Activated CD8-positive, alpha-beta memory T cell treated with anti-CD3 and anti-CD28 coated beads, Interleukin-2, amount 10 ng/mL, durations not matched to agents 7 days and 5 days (primary cell): ENCODE data around the gene FBN3. TPM values are rescaled to one million over a fixed set of nuclear protein-coding genes. Genes with fewer than 3 reads are reported as not detected.
A peak's percentile ranks its signal among the peaks of the same experiment; 100 is the strongest.
"Not testable (repeated sequence)": the region's sequence is repeated elsewhere in the genome, so short reads cannot be mapped to it uniquely, and the experiment has no call there.

Experiments used
- ATAC-seq: fragments of 150-1000 bp; cut with Tn5 transposase; one replicate; pipeline ENCODE4 v1.10.0; 2021; ENCODE audit warnings: moderate library complexity
- CTCF ChIA-PET: fragments of 350-600 bp; sonication (Branson Sonifier 250); formaldehyde crosslinking; loops from one replicate; lab custom pipeline; 2021; ENCODE audit warnings: antibody characterized with exemption; lab: Charles Lee
- DNase-seq: peaks from one replicate; pipeline ENCODE4 v3.0.0-alpha.2; 2020
- H3K27ac Mint-ChIP-seq: one replicate; pipeline ENCODE4 v1.8.0; 2021; ENCODE audit warnings: mild to moderate bottlenecking, mixed read lengths
- H3K27me3 Mint-ChIP-seq: one replicate; pipeline ENCODE4 v1.8.0; 2021; ENCODE audit warnings: mixed read lengths
- H3K36me3 Mint-ChIP-seq: one replicate; pipeline ENCODE4 v1.8.0; 2021; ENCODE audit warnings: mild to moderate bottlenecking, mixed read lengths
- H3K4me1 Mint-ChIP-seq: one replicate; pipeline ENCODE4 v1.8.0; 2021; ENCODE audit warnings: mixed read lengths
- H3K4me3 Mint-ChIP-seq: one replicate; pipeline ENCODE4 v1.8.0; 2021; ENCODE audit warnings: mild to moderate bottlenecking, moderate library complexity, mixed read lengths
- H3K9me3 Mint-ChIP-seq: one replicate; pipeline ENCODE4 v1.8.0; 2022; ENCODE audit warnings: low read depth, mixed read lengths
- total RNA-seq, 2 experiments: library from RNA; stranded (reverse); gene quantifications; one replicate each; pipeline ENCODE4 v1.2.3, GENCODE V29; 2021

FBN3 gene
- total RNA-seq, 2 experiments from 2014 or later: 0.06 TPM; not detected in 1

- no peak overlapping the region for H3K4me3 Mint-ChIP-seq
- no peak overlapping the region for H3K27ac Mint-ChIP-seq
- peaks cover 12% of the 10 kb centered on the region for H3K27me3 Mint-ChIP-seq
- no peaks in the 10 kb centered on the region for H3K4me1 Mint-ChIP-seq
- ATAC-seq (no peak), DNase-seq (no peak)
- H3K9me3 Mint-ChIP-seq: no peaks in the 10 kb centered on the region
- H3K36me3 Mint-ChIP-seq: no peaks in the 10 kb centered on the region
- CTCF ChIA-PET: no interaction called here
Measured at GRCh38 chr19:8038815-8039214, 110.6 kb downstream of the FBN3 start.

- no peaks in the 10 kb centered on the region for H3K4me1 Mint-ChIP-seq
- H3K4me3 Mint-ChIP-seq: no peak overlapping the region
- H3K27ac Mint-ChIP-seq: no peak overlapping the region
- H3K36me3 Mint-ChIP-seq: no peaks in the 10 kb centered on the region
- H3K27me3 Mint-ChIP-seq: peaks cover 17% of the 10 kb centered on the region
- DNase-seq (no peak), ATAC-seq (no peak)
- H3K9me3 Mint-ChIP-seq: no peaks in the 10 kb centered on the region
- CTCF ChIA-PET: no interaction called here
Measured at GRCh38 chr19:8036434-8037099, 112.8 kb downstream of the FBN3 start.

DNA sequence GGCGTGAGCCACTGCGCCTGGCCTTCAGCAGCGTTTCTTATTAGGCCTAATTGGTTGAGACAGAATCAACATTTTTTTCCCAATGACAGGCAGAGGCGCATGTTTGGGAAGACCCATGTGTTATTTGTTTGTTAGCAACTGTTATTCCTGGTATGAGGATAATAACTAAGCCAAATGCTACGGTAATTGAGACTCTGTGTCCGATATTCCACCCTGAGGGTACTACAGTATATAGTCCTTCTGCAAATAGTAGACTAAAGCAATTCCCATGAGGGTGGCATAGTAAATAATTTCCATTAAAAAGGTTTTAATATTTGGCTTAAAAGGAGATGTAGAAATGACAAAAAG is 115.2 kb downstream of the FBN3 start:
- Mint-ChIP-seq H3K4me1 (no peaks in the 10 kb centered on the region), H3K36me3 (no peaks in the 10 kb centered on the region), H3K4me3 (no peak overlapping the region), H3K9me3 (no peaks in the 10 kb centered on the region), H3K27ac (no peak overlapping the region), H3K27me3 (peaks cover 17% of the 10 kb centered on the region)
- CTCF ChIA-PET: no interaction called here
- DNase-seq (no peak), ATAC-seq (no peak)

DNA sequence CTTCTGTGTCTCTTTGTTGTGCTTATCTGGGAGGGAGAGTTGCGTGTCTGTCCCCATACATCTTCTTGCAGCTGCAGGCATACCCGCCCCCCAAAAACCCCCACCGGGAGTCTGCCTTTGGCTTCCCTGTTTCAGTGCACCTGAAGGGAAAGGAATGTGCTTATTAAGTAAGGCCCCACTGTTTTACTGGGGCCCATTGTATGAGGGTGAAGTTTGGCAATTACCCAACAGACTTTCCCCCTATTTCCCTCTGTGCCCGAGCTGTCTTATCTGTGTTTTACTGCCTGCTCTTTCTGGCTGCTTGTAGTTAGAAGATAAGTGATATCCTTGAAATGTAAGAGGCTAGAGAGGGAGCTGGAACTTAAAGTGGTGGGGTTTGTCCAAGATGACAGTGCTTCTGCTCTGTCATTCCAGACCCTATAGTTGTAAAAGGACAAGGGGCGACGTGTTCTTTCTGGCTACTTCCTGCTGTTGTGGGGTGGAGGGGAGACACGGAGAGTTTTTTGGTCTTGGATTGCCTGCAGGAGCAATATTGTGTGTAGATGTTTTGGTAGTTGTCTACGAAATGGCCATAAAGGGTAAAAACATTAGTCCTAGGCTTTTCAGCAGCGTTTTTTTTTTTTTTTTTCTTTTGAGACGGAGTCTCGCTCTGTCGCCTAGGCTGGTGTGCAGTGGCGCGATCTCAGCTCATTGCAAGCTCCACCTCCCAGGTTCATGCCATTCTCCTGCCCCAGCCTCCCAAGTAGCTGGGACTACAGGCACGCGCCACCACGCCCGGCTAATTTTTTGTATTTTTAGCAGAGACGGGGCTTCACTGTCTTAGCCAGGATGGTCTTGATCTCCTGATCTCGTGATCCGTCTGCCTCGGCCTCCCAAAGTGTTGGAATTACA is 115.9 kb downstream of the FBN3 start:
- H3K36me3 Mint-ChIP-seq, CTCF ChIA-PET, H3K4me3 Mint-ChIP-seq, ATAC-seq, H3K4me1 Mint-ChIP-seq, H3K9me3 Mint-ChIP-seq, DNase-seq, H3K27ac Mint-ChIP-seq: not testable (repeated sequence)
- H3K27me3 Mint-ChIP-seq: peaks cover 15% of the 10 kb centered on the region

DNA sequence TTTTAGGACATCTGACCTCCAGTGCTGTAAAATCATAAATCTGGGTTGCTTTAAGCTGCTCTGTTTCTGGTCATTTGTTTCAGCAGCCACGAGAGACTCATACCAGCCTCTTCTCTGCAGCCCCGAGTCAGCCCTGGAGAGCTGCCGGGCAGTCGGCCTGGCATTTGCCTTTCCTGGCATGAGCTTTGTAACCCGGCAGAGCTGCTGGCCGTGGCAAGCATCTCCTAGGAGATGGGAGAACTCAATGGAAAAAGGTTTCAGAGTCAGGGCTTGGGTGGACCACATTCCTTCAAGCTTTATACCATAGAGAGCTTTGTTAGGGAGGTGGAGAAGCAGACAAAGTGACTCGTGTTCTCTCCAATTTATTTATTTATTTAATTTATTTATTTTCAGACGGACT is 118.4 kb downstream of the FBN3 start:
- H3K27me3 Mint-ChIP-seq: peaks cover 5% of the 10 kb centered on the region
- H3K9me3 Mint-ChIP-seq: no peaks in the 10 kb centered on the region
- DNase-seq (no peak), ATAC-seq (no peak)
- CTCF ChIA-PET: interaction anchor here (0.5 to 1.7 kb wide), 2 partner anchors 38 to 89 kb away, joined by 3 read pairs; no protein-coding TSS in a partner anchor
- no peaks in the 10 kb centered on the region for H3K36me3 Mint-ChIP-seq
- H3K4me1 Mint-ChIP-seq: no peaks in the 10 kb centered on the region
- no peak overlapping the region for H3K27ac Mint-ChIP-seq
- H3K4me3 Mint-ChIP-seq: no peak overlapping the region

- CTCF ChIA-PET: interaction anchor here (0.8 kb wide), 1 partner anchor 85 kb away, joined by 3 read pairs; no protein-coding TSS in a partner anchor
- Mint-ChIP-seq H3K9me3 (no peaks in the 10 kb centered on the region), H3K27ac (no peak overlapping the region), H3K4me3 (no peak overlapping the region), H3K27me3 (peaks cover 5% of the 10 kb centered on the region), H3K4me1 (no peaks in the 10 kb centered on the region), H3K36me3 (no peaks in the 10 kb centered on the region)
- no peak for ATAC-seq
- no peak for DNase-seq
Measured at GRCh38 chr19:8028951-8029491, 120.4 kb downstream of the FBN3 start.

DNA sequence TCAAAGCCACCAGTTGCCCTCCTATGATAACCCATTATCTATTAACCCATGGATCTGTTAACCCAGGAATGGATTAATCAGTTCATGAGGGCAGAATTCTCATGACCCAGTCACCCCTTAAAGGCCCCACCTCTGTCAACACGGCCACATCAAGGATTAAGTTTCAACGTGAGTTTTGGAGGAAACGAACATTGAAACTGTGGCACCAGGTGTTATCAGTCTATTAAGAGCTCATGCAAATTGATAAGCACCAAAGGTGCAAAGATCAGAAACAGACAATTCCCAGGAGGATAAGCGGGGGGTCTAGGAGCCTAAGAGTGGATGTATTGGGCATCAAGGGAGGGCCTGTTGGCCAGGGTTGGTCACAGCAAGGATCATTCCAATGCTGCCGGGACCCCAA is 124.1 kb downstream of the FBN3 start:
- Mint-ChIP-seq H3K36me3 (no peaks in the 10 kb centered on the region), H3K27ac (no peak overlapping the region), H3K4me3 (no peak overlapping the region), H3K4me1 (peaks cover 2% of the 10 kb centered on the region), H3K9me3 (no peaks in the 10 kb centered on the region), H3K27me3 (no peaks in the 10 kb centered on the region)
- no peak for DNase-seq
- CTCF ChIA-PET: no interaction called here
- ATAC-seq: no peak

DNA sequence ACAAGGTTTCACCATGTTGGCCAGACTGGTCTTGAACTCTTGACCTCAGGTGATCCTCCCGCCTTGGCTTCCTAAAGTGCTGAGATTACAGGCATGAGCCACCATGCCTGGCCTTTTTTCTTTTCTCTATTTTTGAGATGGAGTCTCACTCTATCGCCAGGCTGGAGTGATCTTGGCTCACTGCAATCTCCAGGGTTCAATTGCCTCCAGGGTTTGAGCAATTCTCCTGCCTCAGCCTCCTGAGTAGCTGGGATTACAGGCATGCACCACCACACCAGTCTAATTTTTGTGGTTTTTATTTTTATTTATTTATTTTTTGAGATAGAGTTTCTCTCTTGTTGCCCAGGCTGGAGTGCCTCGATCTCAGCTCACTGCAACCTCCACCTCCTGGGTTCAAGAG is 125.1 kb downstream of the FBN3 start:
- H3K27me3 Mint-ChIP-seq, H3K27ac Mint-ChIP-seq, CTCF ChIA-PET, H3K4me3 Mint-ChIP-seq, ATAC-seq, DNase-seq, H3K4me1 Mint-ChIP-seq, H3K36me3 Mint-ChIP-seq, H3K9me3 Mint-ChIP-seq: not testable (repeated sequence)

GRCh38 chr19:8023371-8023770 is 126.0 kb downstream of the FBN3 start:
- H3K27me3 Mint-ChIP-seq: no peaks in the 10 kb centered on the region
- no peak for ATAC-seq
- H3K4me1 Mint-ChIP-seq: peaks cover 2% of the 10 kb centered on the region
- DNase-seq: no peak
- H3K9me3 Mint-ChIP-seq: no peaks in the 10 kb centered on the region
- H3K36me3 Mint-ChIP-seq: no peaks in the 10 kb centered on the region
- CTCF ChIA-PET: no interaction called here
- H3K4me3 Mint-ChIP-seq: no peak overlapping the region
- H3K27ac Mint-ChIP-seq: no peak overlapping the region

DNA sequence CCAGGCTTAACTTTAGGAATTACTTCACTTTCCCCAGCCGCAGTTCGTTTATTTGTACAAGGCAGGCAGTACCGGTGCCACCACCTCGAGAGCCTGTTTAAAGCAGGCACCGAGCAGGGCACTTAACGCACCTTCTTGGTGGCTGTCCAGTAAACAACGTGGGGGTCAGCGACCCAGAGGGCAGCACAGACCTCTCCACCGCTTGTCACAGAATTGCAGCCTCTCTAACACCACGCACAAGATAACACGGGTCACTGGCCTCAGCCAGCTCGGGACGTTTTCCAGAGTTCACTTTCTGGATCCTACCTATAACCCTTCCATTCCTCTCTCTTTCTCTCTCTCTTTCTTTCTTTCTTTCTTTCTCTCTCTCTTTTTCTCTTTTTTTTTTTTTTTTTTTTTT is 127.1 kb downstream of the FBN3 start:
- H3K9me3 Mint-ChIP-seq: no peaks in the 10 kb centered on the region
- no peaks in the 10 kb centered on the region for H3K27me3 Mint-ChIP-seq
- DNase-seq: no peak
- no peak overlapping the region for H3K27ac Mint-ChIP-seq
- peaks cover 9% of the 10 kb centered on the region for H3K4me1 Mint-ChIP-seq
- no peaks in the 10 kb centered on the region for H3K36me3 Mint-ChIP-seq
- no peak for ATAC-seq
- CTCF ChIA-PET: no interaction called here
- no peak overlapping the region for H3K4me3 Mint-ChIP-seq

- Mint-ChIP-seq H3K27ac (no peak overlapping the region), H3K27me3 (no peaks in the 10 kb centered on the region), H3K9me3 (no peaks in the 10 kb centered on the region), H3K4me1 (peaks cover 9% of the 10 kb centered on the region), H3K36me3 (no peaks in the 10 kb centered on the region), H3K4me3 (no peak overlapping the region)
- DNase-seq: no peak
- ATAC-seq: no peak
- CTCF ChIA-PET: interaction anchor here (0.6 kb wide), 1 partner anchor 15 kb away, joined by 3 read pairs; no protein-coding TSS in a partner anchor
Measured at GRCh38 chr19:8021374-8021773, 128.0 kb downstream of the FBN3 start.

GRCh38 chr19:8020681-8021080 is 128.7 kb downstream of the FBN3 start:
- no peaks in the 10 kb centered on the region for H3K9me3 Mint-ChIP-seq
- no peaks in the 10 kb centered on the region for H3K36me3 Mint-ChIP-seq
- H3K27me3 Mint-ChIP-seq: no peaks in the 10 kb centered on the region
- peaks cover 9% of the 10 kb centered on the region for H3K4me1 Mint-ChIP-seq
- no peak overlapping the region for H3K4me3 Mint-ChIP-seq
- H3K27ac Mint-ChIP-seq: no peak overlapping the region
- DNase-seq (no peak), ATAC-seq (no peak)
- CTCF ChIA-PET: no interaction called here

DNA sequence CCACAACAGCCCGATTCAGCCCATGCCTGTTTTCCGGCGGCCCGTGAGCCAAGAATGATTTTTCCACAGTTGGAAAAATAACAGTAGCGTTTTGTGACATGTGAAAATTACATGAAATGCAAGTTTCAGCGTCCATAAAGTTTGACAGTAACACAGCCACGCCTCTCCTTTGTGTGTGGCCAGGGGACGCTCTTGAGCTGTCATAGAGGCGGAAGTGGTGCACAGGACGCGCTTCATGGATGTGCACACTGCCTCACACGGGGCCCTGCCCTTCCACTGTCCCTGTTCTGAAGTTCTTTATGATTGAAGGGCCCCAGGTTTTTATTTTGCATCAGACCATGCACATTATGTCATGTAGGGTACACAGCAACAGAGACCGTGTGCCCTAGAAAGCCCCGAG is 131.6 kb downstream of the FBN3 start:
- ATAC-seq (peak; percentile 89), DNase-seq (peak; percentile 64)
- Mint-ChIP-seq H3K27me3 (no peaks in the 10 kb centered on the region), H3K9me3 (no peaks in the 10 kb centered on the region), H3K4me1 (peaks cover 9% of the 10 kb centered on the region), H3K4me3 (no peak overlapping the region), H3K36me3 (peaks cover 1% of the 10 kb centered on the region), H3K27ac (peak overlapping the region; percentile 19)
- CTCF ChIA-PET: interaction anchor here (1.0 to 2.0 kb wide), 3 partner anchors 12 to 236 kb away, joined by 3 to 8 read pairs (median 3); partner anchors contain the start of gene ELAVL1
